Panc1 (cell line): ENCODE results near the gene PPOX.

Experiments
- CTCF ChIP-seq: fragments of 450-650 bp; IDR thresholded peaks from 2 replicates; pipeline ENCODE4 v1.5.1; 2017; ENCODE audit warnings: mild to moderate bottlenecking
- POLR2AphosphoS5 ChIP-seq: IDR thresholded peaks from 2 replicates; pipeline ENCODE4 v1.6.1; 2012; ENCODE audit warnings: mild to moderate bottlenecking, low read depth, low read length, moderate library complexity
- REST ChIP-seq, 2 experiments: IDR thresholded peaks; 2 replicates each; pipeline ENCODE4 v1.6.1; 2011 to 2012; ENCODE audit warnings: low read depth in 2 of 2, control low read depth in 1 of 2, low read length in 1 of 2, mild to moderate bottlenecking in 1 of 2, moderate library complexity in 1 of 2; ENCODE audit not compliant: insufficient read depth in 1 of 2
- SIN3A ChIP-seq: IDR thresholded peaks from 2 replicates; pipeline ENCODE4 v1.6.1; 2012; ENCODE audit warnings: low read depth, mild to moderate bottlenecking, low read length, moderate library complexity, borderline replicate concordance; ENCODE audit not compliant: insufficient read depth
- TCF7L2 ChIP-seq: IDR thresholded peaks from 2 replicates; pipeline ENCODE4 v1.6.1; 2011; ENCODE audit warnings: mild to moderate bottlenecking, low read depth, low read length, inconsistent platforms

- TF ChIP-seq REST (IDR thresholded peaks at IDR 0.05; ENCODE audit: insufficient read depth in 1 of 2, low read depth in 2 of 2, low read length in 1 of 2) = no peak
- TF ChIP-seq CTCF = no peak
- TF ChIP-seq TCF7L2 = no peak
- TF ChIP-seq POLR2AphosphoS5 = no peak
- no peak for TF ChIP-seq SIN3A
Measured at GRCh38 chr1:161161652-161162051, 4.6 kb upstream of the PPOX start.
